Liver (tissue), 9 donors: Measurements from ENCODE around the gene COL24A1. TPM values are rescaled to one million over a fixed set of nuclear protein-coding genes. Genes with fewer than 3 reads are reported as not detected.

ENCODE experiments used
- DNase-seq: peaks from one replicate; pipeline ENCODE4 v3.0.0-alpha.2; 2017; ENCODE audit warnings: low spot score
- H3K27ac ChIP-seq, 2 donors: one replicate each; pipeline ENCODE4 v1.7.0; 2013; ENCODE audit warnings: inconsistent platforms in 2 of 2, low read length in 2 of 2, control low read depth in 1 of 2, low read depth in 1 of 2, mild to moderate bottlenecking in 1 of 2
- H3K27me3 ChIP-seq, 4 donors: one replicate each; pipeline versions ENCODE4 v1.6.1 to v1.7.0; 2013; ENCODE audit warnings: low read length in 3 of 4, inconsistent platforms in 1 of 4, mild to moderate bottlenecking in 1 of 4, moderate library complexity in 1 of 4; ENCODE audit not compliant: control insufficient read depth in 4 of 4, insufficient read depth in 4 of 4
- H3K36me3 ChIP-seq, 4 donors: one replicate each; pipeline versions ENCODE4 v1.6.1 to v1.7.0; 2013; ENCODE audit warnings: low read length in 3 of 4, mild to moderate bottlenecking in 3 of 4, low read depth in 1 of 4, moderate library complexity in 1 of 4; ENCODE audit not compliant: control insufficient read depth in 4 of 4, insufficient read depth in 3 of 4
- H3K4me1 ChIP-seq, 4 donors: one replicate each; pipeline versions ENCODE4 v1.6.1 to v1.7.0; 2013; ENCODE audit warnings: low read length in 3 of 4, mild to moderate bottlenecking in 3 of 4, moderate library complexity in 1 of 4; ENCODE audit not compliant: control insufficient read depth in 4 of 4, insufficient read depth in 4 of 4
- H3K4me3 ChIP-seq, 3 donors: one replicate each; pipeline versions ENCODE4 v1.6.1 to v1.7.0; 2013; ENCODE audit warnings: low read length in 3 of 3, control low read depth in 1 of 3, low read depth in 1 of 3, mild to moderate bottlenecking in 1 of 3
- H3K9ac ChIP-seq, 2 donors: one replicate each; pipeline ENCODE4 v1.7.0; 2013; ENCODE audit warnings: low read length in 2 of 2, mild to moderate bottlenecking in 2 of 2, moderate library complexity in 2 of 2, control low read depth in 1 of 2, low read depth in 1 of 2
- H3K9me3 ChIP-seq, 4 donors: one replicate each; pipeline versions ENCODE4 v1.6.1 to v1.7.0; 2013; ENCODE audit warnings: low read length in 3 of 4; ENCODE audit not compliant: control insufficient read depth in 4 of 4
- ATF3 ChIP-seq: IDR thresholded peaks from 2 replicates; pipeline ENCODE4 v1.6.1; 2016; ENCODE audit warnings: antibody characterized with exemption
- CTCF ChIP-seq: fragments of 150-350 bp; IDR thresholded peaks from 2 replicates; pipeline ENCODE4 v1.5.1; 2017; ENCODE audit warnings: improper control_type of control experiment, low read depth, low read length; ENCODE audit not compliant: missing input control
- EGR1 ChIP-seq, 2 donors: IDR thresholded peaks; 2 replicates each; pipeline ENCODE4 v1.6.1; 2016 to 2018; ENCODE audit warnings: antibody characterized with exemption in 2 of 2, low read depth in 2 of 2
- FOXA1 ChIP-seq: IDR thresholded peaks from 2 replicates; pipeline ENCODE4 v1.6.1; 2016; ENCODE audit warnings: antibody characterized with exemption
- FOXA2 ChIP-seq: IDR thresholded peaks from 2 replicates; pipeline ENCODE4 v1.6.1; 2016; ENCODE audit warnings: antibody characterized with exemption
- GABPA ChIP-seq, 2 donors: IDR thresholded peaks in 1 of 2; conservative IDR thresholded peaks in 1 of 2; 2 replicates each; pipeline ENCODE4 v1.6.1; 2016; ENCODE audit warnings: antibody characterized with exemption in 2 of 2, mild to moderate bottlenecking in 1 of 2, moderate library complexity in 1 of 2
- HNF4A ChIP-seq, 2 donors: conservative IDR thresholded peaks; 2 replicates each; pipeline ENCODE4 v1.6.1; 2016; ENCODE audit warnings: antibody characterized with exemption in 2 of 2, mild to moderate bottlenecking in 2 of 2
- HNF4G ChIP-seq: IDR thresholded peaks from 2 replicates; pipeline ENCODE4 v1.6.1; 2016; ENCODE audit warnings: antibody characterized with exemption
- JUND ChIP-seq, 2 donors: IDR thresholded peaks; 2 replicates each; pipeline ENCODE4 v1.6.1; 2016; ENCODE audit warnings: antibody characterized with exemption in 2 of 2
- MAX ChIP-seq: IDR thresholded peaks from 2 replicates; pipeline ENCODE4 v1.6.1; 2016; ENCODE audit warnings: antibody characterized with exemption
- NR2F2 ChIP-seq: IDR thresholded peaks from 2 replicates; pipeline ENCODE4 v1.6.1; 2016; ENCODE audit warnings: antibody characterized with exemption
- RAD21 ChIP-seq, 2 donors: IDR thresholded peaks; 2 replicates each; pipeline ENCODE4 v1.6.1; 2016; ENCODE audit warnings: antibody characterized with exemption in 2 of 2, mild to moderate bottlenecking in 2 of 2
- REST ChIP-seq: IDR thresholded peaks from 2 replicates; pipeline ENCODE4 v1.6.1; 2016; ENCODE audit warnings: antibody characterized with exemption, mild to moderate bottlenecking
- RXRA ChIP-seq, 2 donors: IDR thresholded peaks; 2 replicates each; pipeline ENCODE4 v1.6.1; 2017 to 2018; ENCODE audit warnings: antibody characterized with exemption in 2 of 2, mild to moderate bottlenecking in 1 of 2
- SP1 ChIP-seq: IDR thresholded peaks from 2 replicates; pipeline ENCODE4 v1.6.1; 2018; ENCODE audit warnings: antibody characterized with exemption, mild to moderate bottlenecking
- TAF1 ChIP-seq: conservative IDR thresholded peaks from 2 replicates; pipeline ENCODE4 v1.6.1; 2016; ENCODE audit warnings: antibody characterized with exemption, mild to moderate bottlenecking
- YY1 ChIP-seq: IDR thresholded peaks from 2 replicates; pipeline ENCODE4 v1.6.1; 2016; ENCODE audit warnings: antibody characterized with exemption, mild to moderate bottlenecking
- ZBTB33 ChIP-seq: IDR thresholded peaks from 2 replicates; pipeline ENCODE4 v1.6.1; 2016; ENCODE audit warnings: antibody characterized with exemption
- WGBS: extraction: QIAGEN DNeasy Blood & Tissue Kit; methylation state at CpG from one replicate; pipeline ENCODE4 v1.1.7; 2013; 5-methylcytosine and 5-hydroxymethylcytosine counted together
- polyA plus RNA-seq, 2 donors: library from polyadenylated mRNA; stranded (reverse) in 1 of 2; unstranded in 1 of 2; fragments of 200-250 nt in 1 of 2; fragments of >200 nt in 1 of 2; fragmentation: Nextera tagmentation in 1 of 2; extraction: Ambion mirVana in 1 of 2; gene quantifications; one replicate each; pipeline versions ENCODE4 v1.2.1 to v1.2.3, GENCODE V29; 2013 to 2015
- total RNA-seq, 2 donors: library from RNA; depleted of rRNA; stranded (reverse); fragments of >200 nt; gene quantifications; one replicate each; pipeline ENCODE4 v1.2.3, GENCODE V29; 2014
- donor health status: healthy.
- donor health status: healthy.
- donor health status: healthy.
- donor health status: healthy.
- donor health status: healthy.

The COL24A1 gene
- total and polyA plus RNA-seq, 4 donors = under 0.01 to 0.28 (median 0.01) TPM; not detected in 1

- no peaks in the 10 kb centered on the region for H3K4me1 ChIP-seq
- H3K27ac ChIP-seq = no peak overlapping the region
- H3K4me3 ChIP-seq = no peak overlapping the region
- H3K9me3 ChIP-seq = no peaks in the 10 kb centered on the region
- H3K27me3 ChIP-seq = no peaks in the 10 kb centered on the region
- TF ChIP-seq NR2F2 (no peak), SP1 (no peak), HNF4G (no peak), FOXA1 (no peak), JUND (IDR thresholded peaks at IDR 0.05) (no peak), GABPA (IDR thresholded peaks at IDR 0.05 in 1 of 2, conservative IDR thresholded peaks at IDR 0.05 in 1 of 2) (no peak), TAF1 (no peak), RXRA (IDR thresholded peaks at IDR 0.05) (no peak), CTCF (no peak), RAD21 (IDR thresholded peaks at IDR 0.05) (no peak), EGR1 (IDR thresholded peaks at IDR 0.05; ENCODE audit: low read depth in 2 of 2) (no peak), YY1 (no peak), MAX (no peak), ATF3 (no peak), ZBTB33 (no peak), HNF4A (conservative IDR thresholded peaks at IDR 0.05) (no peak), FOXA2 (no peak), REST (no peak)
- H3K36me3 ChIP-seq = no peaks in the 10 kb centered on the region
- DNase-seq = no peak
- no peak overlapping the region for H3K9ac ChIP-seq
- 85% methylated on average over 2 of the region's 2 CpGs for WGBS
Observed at GRCh38 chr1:86054396-86054795, 102.2 kb downstream of the COL24A1 start.
